Measurements from ENCODE around the gene FAU. TPM values are rescaled to one million over a fixed set of nuclear protein-coding genes. Genes with fewer than 3 reads are reported as not detected.

Gene FAU
- total RNA-seq (2011; cell fraction: chromatin; rRNA removed; ENCODE audit: low replicate concordance): 85.1 and 161 TPM in 2 replicates
- 307 and 365 TPM in 2 replicates for total RNA-seq (2011; cell fraction: nucleolus; rRNA removed)
- total RNA-seq (2011; cell fraction: nucleoplasm; rRNA removed): 257 and 358 TPM in 2 replicates
- total RNA-seq (2014; rRNA removed) (1,447 and 1,737 TPM in 2 replicates), total RNA-seq (2014; rRNA removed; fragmentation: Illumina TruSeq; extraction: Trizol) (702 and 715 TPM in 2 replicates), total RNA-seq (2015; rRNA removed; fragmentation: Illumina TruSeq; extraction: Trizol) (990 and 995 TPM in 2 replicates), total RNA-seq (2021) (1,380 and 1,521 TPM in 2 replicates), polyA plus RNA-seq (2011; rRNA removed) (562 and 568 TPM in 2 replicates), polyA plus RNA-seq (2014; fragmentation: Illumina TruSeq; extraction: Trizol) (942 and 1,036 TPM in 2 replicates), polyA plus RNA-seq (2014; fragmentation: Nextera tagmentation; extraction: Ambion mirVana) (100 to 1,000 TPM; 433 to 575 TPM), polyA plus RNA-seq (2014; rRNA removed) (1,498 and 1,827 TPM in 2 replicates), polyA minus RNA-seq (2011; rRNA and poly(A)+ RNA removed) (236 and 263 TPM in 2 replicates), Bru-seq, nascent RNA (percentile 99 among the genes with signal in this experiment), BruChase-seq, experiment 1, labeled RNA remaining after a 2-hour chase (percentile 99 among the genes with signal in this experiment), BruChase-seq, experiment 2, labeled RNA remaining after a 6-hour chase (percentile 99 among the genes with signal in this experiment)
- polyA plus RNA-seq (2011; cell fraction: cytosol; rRNA removed): 741 and 1,178 TPM in 2 replicates
- polyA plus RNA-seq (2011; cell fraction: nucleus; rRNA removed): 380 and 503 TPM in 2 replicates
- polyA plus RNA-seq (2012): 1,837 and 2,123 TPM in 2 replicates
- 352 and 386 TPM in 2 replicates for polyA minus RNA-seq (2011; cell fraction: cytosol; rRNA and poly(A)+ RNA removed)
- 98.0 and 181 TPM in 2 replicates for polyA minus RNA-seq (2011; cell fraction: nucleus; rRNA and poly(A)+ RNA removed)
- long read RNA-seq, experiment 1, transcript FAU-207 (5 exons, 847 nt): minor isoform, 960 of 2,153 reads
- long read RNA-seq, experiment 1, transcript FAU-208 (1 exons, 1,484 nt): major isoform, 1,003 of 2,153 reads
- long read RNA-seq, experiment 1, transcript FAU-209 (4 exons, 697 nt): minor isoform, 21 of 2,153 reads
- long read RNA-seq, experiment 1, partial matches to known transcripts: 160 of 2,153 reads
- long read RNA-seq, experiment 1, other reads (novel, unspliced or antisense): 6 of 2,153 reads
- long read RNA-seq, experiment 2, transcript FAU-208 (1 exons, 1,484 nt): minor isoform, 5 of 1,377 reads
- long read RNA-seq, experiment 2, transcript FAU-207 (5 exons, 847 nt): major isoform, 1,013 of 1,377 reads
- long read RNA-seq, experiment 2, transcript FAU-209 (4 exons, 697 nt): minor isoform, 224 of 1,377 reads
- long read RNA-seq, experiment 2, partial matches to known transcripts: 35 of 1,377 reads
- long read RNA-seq, experiment 2, other reads (novel, unspliced or antisense): 95 of 1,377 reads
- long read RNA-seq, experiment 3, transcript FAU-209 (4 exons, 697 nt): minor isoform, 37 of 1,979 reads
- long read RNA-seq, experiment 3, transcript FAU-207 (5 exons, 847 nt): major isoform, 1,897 of 1,979 reads
- long read RNA-seq, experiment 3, partial matches to known transcripts: 6 of 1,979 reads
- long read RNA-seq, experiment 3, other reads (novel, unspliced or antisense): 37 of 1,979 reads

- H3K79me2 ChIP-seq (ENCODE audit: control insufficient read depth, insufficient read depth, low read length): peaks cover 61% of the 10 kb centered on the region
- H3K4me3 ChIP-seq: peak within 1 kb of the TSS; percentile 98
- FAIRE-seq (peak; percentile 96), ATAC-seq (peak; percentile 92), DNase-seq (ENCODE audit: extremely low read depth in 1 of 4, low spot score in 3 of 4) (peak; percentile 89 to 99 (median 93))
- in situ Hi-C loops (cut with MboI) (no loop called here), intact Hi-C loops (cut with micrococcal nuclease) (loop anchor here (2.0 kb wide), 1 partner anchor 59 kb away; the partner anchor contains the start of gene CAPN1)
- TSS peak; percentile 68 for BruUV-seq (replicated peaks)
- peak within 1 kb of the TSS; percentile 96 for H3K27ac ChIP-seq (ENCODE audit: extremely low read depth, low read depth, low read length)
- H3K9me1 ChIP-seq (ENCODE audit: control insufficient read depth, insufficient read depth, low read length): no peaks in the 10 kb centered on the region
- peak within 1 kb of the TSS; percentile 90 for H2AFZ ChIP-seq (ENCODE audit: low read depth, low read length)
- POLR2A ChIA-PET: interaction anchor here (0.6 to 9.5 kb wide), 31 partner anchors 10 to 378 kb away, joined by 3 to 182 read pairs (median 3); partner anchors contain the start of genes CAPN1, MAJIN, NEAT1 and POLA2
- WGBS (ENCODE audit: insufficient coverage, low coverage, missing lambda C conversion rate): 1% methylated on average over 54 of the region's 64 CpGs
- CTCF ChIA-PET (ENCODE audit: low intra/inter-chr PET ratio): interaction anchor here (0.6 to 0.7 kb wide), 2 partner anchors 10 to 135 kb away, joined by 3 read pairs; no protein-coding TSS in a partner anchor
- peak within 1 kb of the TSS; percentile 100 for H3K4me2 ChIP-seq (ENCODE audit: insufficient read depth, low read length)
- H3K9me3 ChIP-seq (replicated peaks; ENCODE audit: control insufficient read depth, insufficient read depth, low read depth, low read length): no peaks in the 10 kb centered on the region
- peaks cover 73% of the 10 kb centered on the region for H3K36me3 ChIP-seq (ENCODE audit: control insufficient read depth, insufficient read depth, low read length)
- H4K20me1 ChIP-seq (replicated peaks; ENCODE audit: control insufficient read depth, insufficient read depth, low read length): peaks cover 4% of the 10 kb centered on the region; the same call in 1 of the 2 replicates
- H3K4me1 ChIP-seq (replicated peaks in 1 of 2; ENCODE audit: control insufficient read depth in 2 of 2, insufficient read depth in 2 of 2, low read length in 2 of 2): peaks cover 13 to 22% of the 10 kb centered on the region in 2 experiments; a peak in 4 of 5 replicates
- H3K27me3 ChIP-seq (ENCODE audit: control insufficient read depth in 2 of 2, insufficient read depth in 2 of 2, low read length in 2 of 2): no peaks in the 10 kb centered on the region
- H3K9ac ChIP-seq (ENCODE audit: insufficient read depth in 1 of 2, low read depth in 2 of 2, low read length in 2 of 2): peak within 1 kb of the TSS; percentile 98
- TF ChIP-seq TAF1 (IDR thresholded peaks at IDR 0.05; ENCODE audit: control insufficient read depth, extremely low read depth, insufficient read depth, low read length, severe bottlenecking): peak; percentile 98
- no peak for TF ChIP-seq ZNF551 (CRISPR knock-in tag; IDR thresholded peaks at IDR 0.05)
- TF ChIP-seq SRSF7 (optimal IDR thresholded peaks at IDR 0.05; ENCODE audit: low read depth, low read length): no peak
- TF ChIP-seq DPF2 (IDR thresholded peaks at IDR 0.05): 0 out of 2 replicates have a peak, but pooled peaks have one; percentile 19
- TF ChIP-seq U2AF2 (optimal IDR thresholded peaks at IDR 0.05; ENCODE audit: low read depth, low read length): no peak
- no peak for TF ChIP-seq ZNF41 (CRISPR knock-in tag; conservative IDR thresholded peaks at IDR 0.05)
- TF ChIP-seq CEBPG (CRISPR knock-in tag; IDR thresholded peaks at IDR 0.05): no peak
- no peak for TF ChIP-seq CEBPG (tag; conservative IDR thresholded peaks at IDR 0.05 in 1 of 2, IDR thresholded peaks at IDR 0.05 in 1 of 2)
- no peak for TF ChIP-seq PHTF2 (CRISPR knock-in tag; IDR thresholded peaks at IDR 0.05)
- TF ChIP-seq TSC22D4 (tag; IDR thresholded peaks at IDR 0.05): no peak
- TF ChIP-seq KLF10 (CRISPR knock-in tag; IDR thresholded peaks at IDR 0.05): no peak
- no peak for TF ChIP-seq ZNF134 (CRISPR knock-in tag; conservative IDR thresholded peaks at IDR 0.05)
- peak; percentile 89 to 94 (median 94) for TF ChIP-seq YY1 (IDR thresholded peaks at IDR 0.05; ENCODE audit: borderline replicate concordance in 1 of 3, control insufficient read depth in 1 of 3, extremely low read depth in 1 of 3, insufficient read depth in 3 of 3, insufficient read length in 1 of 3, insufficient replicate concordance in 2 of 3, low read depth in 1 of 3, low read length in 2 of 3)
- no peak for TF ChIP-seq ZNF644 (tag; IDR thresholded peaks at IDR 0.05; ENCODE audit: low read depth)
- TF ChIP-seq BRCA1 (IDR thresholded peaks at IDR 0.05): no peak
- TF ChIP-seq BRCA1 (CRISPR knock-in tag; IDR thresholded peaks at IDR 0.05): no peak
Observed at GRCh38 chr11:65121865-65122696, at the start of gene FAU, which contains the start of gene MRPL49. FAU (minus strand) TSS chr11:65122134; CDS start chr11:65121813, 321 bp downstream. MRPL49 (plus strand) TSS chr11:65122321; CDS start chr11:65122347, 26 bp downstream.
